AG09309 (cell line): Measurements from ENCODE around the gene NRROS.
A peak's percentile ranks its signal among the peaks of the same experiment; 100 is the strongest.

ENCODE experiments used
- DNase-seq: peaks from one replicate; pipeline ENCODE4 v3.0.0-alpha.2; 2010; ENCODE audit warnings: low read depth
- H3K4me3 ChIP-seq: 2 replicates; pipeline ENCODE4 v1.5.1; 2011; ENCODE audit warnings: mild to moderate bottlenecking, low read depth, low read length, moderate library complexity; ENCODE audit not compliant: control insufficient read depth
- CTCF ChIP-seq: IDR thresholded peaks from 2 replicates; pipeline ENCODE4 v1.5.1; 2011; ENCODE audit warnings: mild to moderate bottlenecking, low read depth, low read length, inconsistent platforms; ENCODE audit not compliant: insufficient read depth, control insufficient read depth; ENCODE audit errors: missing control alignments

NRROS gene

GRCh38 chr3:196677353-196677752 lies 37.9 kb downstream of the NRROS start:
- TF ChIP-seq CTCF: no peak
- no peak overlapping the region for H3K4me3 ChIP-seq
- no peak for DNase-seq

GRCh38 chr3:196677931-196678330 lies 38.4 kb downstream of the NRROS start:
- no peak for TF ChIP-seq CTCF
- DNase-seq: no peak
- no peak overlapping the region for H3K4me3 ChIP-seq

GRCh38 chr3:196684548-196685407 lies 45.3 kb downstream of the NRROS start:
- no peak for DNase-seq
- H3K4me3 ChIP-seq: no peak overlapping the region
- TF ChIP-seq CTCF: peak; percentile 82

GRCh38 chr3:196686436-196686835 lies 46.9 kb downstream of the NRROS start:
- DNase-seq: no peak
- H3K4me3 ChIP-seq: no peak overlapping the region
- no peak for TF ChIP-seq CTCF

GRCh38 chr3:196688349-196688748 lies 48.9 kb downstream of the NRROS start:
- no peak overlapping the region for H3K4me3 ChIP-seq
- DNase-seq: peak; percentile 80
- TF ChIP-seq CTCF: no peak

- no peak overlapping the region for H3K4me3 ChIP-seq
- no peak for TF ChIP-seq CTCF
- DNase-seq: no peak
These were observed 50.6 kb downstream of the NRROS start for GRCh38 chr3:196689941-196690660.
